HepG2 (cell line): ENCODE results near the gene BICRAL. TPM values are rescaled to one million over a fixed set of nuclear protein-coding genes. Genes with fewer than 3 reads are reported as not detected.

Experiments used
- AGO2 ChIP-seq: fragments of 200-400 bp; formaldehyde crosslinking; optimal IDR thresholded peaks from 2 replicates; pipeline ENCODE3; 2017; ENCODE audit warnings: mild to moderate bottlenecking, low read depth, low read length, moderate library complexity
- ATF5 ChIP-seq: sonication (generic); formaldehyde crosslinking; IDR thresholded peaks from 2 replicates; pipeline ENCODE4 v1.4.0; 2020; ENCODE audit warnings: mild to moderate bottlenecking, low read depth, missing genetic modification reagents
- CHD2 ChIP-seq: IDR thresholded peaks from 2 replicates; pipeline ENCODE4 v1.6.1; 2011; ENCODE audit warnings: low read depth, low read length, improper control_type of control experiment
- EED ChIP-seq: sonication (generic); formaldehyde crosslinking; IDR thresholded peaks from 2 replicates; pipeline ENCODE4 v1.5.0; 2020; ENCODE audit warnings: mild to moderate bottlenecking, missing genetic modification reagents
- ERF ChIP-seq: IDR thresholded peaks from 2 replicates; pipeline ENCODE4 v1.6.1; 2018; ENCODE audit warnings: missing biosample characterization, missing genetic modification reagents
- GTF2F1 ChIP-seq: fragments of 150-350 bp; IDR thresholded peaks from 2 replicates; pipeline ENCODE4 v1.6.1; 2014; ENCODE audit warnings: low read length
- HOXD1 ChIP-seq: sonication (generic); formaldehyde crosslinking; IDR thresholded peaks from 2 replicates; pipeline ENCODE4 v1.5.0; 2020; ENCODE audit warnings: missing genetic modification reagents
- LBX2 ChIP-seq: sonication (generic); formaldehyde crosslinking; IDR thresholded peaks from 2 replicates; pipeline ENCODE4 v1.5.0; 2020; ENCODE audit warnings: missing genetic modification reagents, mild to moderate bottlenecking, borderline replicate concordance
- MAX ChIP-seq: IDR thresholded peaks from 2 replicates; pipeline ENCODE4 v1.6.1; 2012; ENCODE audit warnings: inconsistent platforms
- MIER2 ChIP-seq: IDR thresholded peaks from 2 replicates; pipeline ENCODE4 v1.6.1; 2016; ENCODE audit warnings: missing biosample characterization, missing genetic modification reagents
- NFATC3 ChIP-seq: sonication (generic); formaldehyde crosslinking; IDR thresholded peaks from 2 replicates; pipeline ENCODE4 v1.5.1; 2020; ENCODE audit warnings: mild to moderate bottlenecking, missing genetic modification reagents
- NFYC ChIP-seq: IDR thresholded peaks from 2 replicates; pipeline ENCODE4 v1.6.1; 2016; ENCODE audit warnings: missing genetic modification reagents, missing compliant biosample characterization
- SMC3 ChIP-seq: IDR thresholded peaks from 2 replicates; pipeline ENCODE4 v1.6.1; 2011; ENCODE audit warnings: low read length, improper control_type of control experiment
- SNAI1 ChIP-seq: sonication (generic); formaldehyde crosslinking; IDR thresholded peaks from 2 replicates; pipeline ENCODE4 v1.5.0; 2020; ENCODE audit warnings: mild to moderate bottlenecking, missing genetic modification reagents, borderline replicate concordance
- THRA ChIP-seq: sonication (generic); formaldehyde crosslinking; IDR thresholded peaks from 2 replicates; pipeline ENCODE4 v1.4.0; 2020; ENCODE audit warnings: missing genetic modification reagents, borderline replicate concordance
- ZFP36L2 ChIP-seq: sonication (generic); formaldehyde crosslinking; IDR thresholded peaks from 2 replicates; pipeline ENCODE4 v1.4.0; 2020; ENCODE audit warnings: missing genetic modification reagents
- ZNF234 ChIP-seq: sonication (generic); formaldehyde crosslinking; conservative IDR thresholded peaks from 2 replicates; pipeline ENCODE4 v1.5.1; 2020; ENCODE audit warnings: mild to moderate bottlenecking, missing genetic modification reagents
- ZNF296 ChIP-seq: sonication (generic); formaldehyde crosslinking; conservative IDR thresholded peaks from 2 replicates; pipeline ENCODE4 v1.5.0; 2020; ENCODE audit warnings: mild to moderate bottlenecking, missing genetic modification reagents
- ZNF335 ChIP-seq: sonication (generic); formaldehyde crosslinking; IDR thresholded peaks from 2 replicates; pipeline ENCODE4 v1.4.0; 2020; ENCODE audit warnings: missing genetic modification reagents
- ZNF572 ChIP-seq: sonication (generic); formaldehyde crosslinking; IDR thresholded peaks from 2 replicates; pipeline ENCODE4 v1.5.1; 2020; ENCODE audit warnings: mild to moderate bottlenecking, missing genetic modification reagents
- ZNF609 ChIP-seq: sonication (generic); formaldehyde crosslinking; IDR thresholded peaks from 2 replicates; pipeline ENCODE4 v1.4.0; 2020; ENCODE audit warnings: mild to moderate bottlenecking, missing genetic modification reagents, borderline replicate concordance
- polyA plus RNA-seq, 8 experiments: library from polyadenylated mRNA; depleted of rRNA in 3 of 8; stranded (reverse) in 7 of 8; unstranded in 1 of 8; fragments of >200 nt; fragmentation: Illumina TruSeq in 4 of 8; extraction: Trizol in 4 of 8; gene quantifications; 2 replicates each; pipeline versions ENCODE4 v1.2.1 to v1.2.3, GENCODE V29; 2011 to 2016; ENCODE audit warnings: low read depth in 4 of 8, missing spikeins in 1 of 8, mixed read lengths in 1 of 8; ENCODE audit not compliant: insufficient read depth in 1 of 8
- total RNA-seq, 5 experiments: library from RNA; depleted of rRNA; stranded (reverse); fragments of >200 nt; fragmentation: Illumina TruSeq; extraction: Trizol; gene quantifications; 2 replicates each; pipeline ENCODE4 v1.2.3, GENCODE V29; 2016; ENCODE audit warnings: low read depth in 1 of 5

Gene BICRAL
- total and polyA plus RNA-seq, 2 of the 13 experiments (the other 11 are each of a cell fraction or from before 2014, with no cell fraction given), result 5.0 to 13.5 TPM

GRCh38 chr6:42783177-42783875 is 1.5 kb downstream of the BICRAL start (continued):
- TF ChIP-seq LBX2 (CRISPR knock-in tag) (no peak), THRA (CRISPR knock-in tag) (no peak; the same call in 1 of the 2 replicates), NFYC (no peak), ZNF234 (CRISPR knock-in tag) (no peak), SMC3 (no peak), ZFP36L2 (no peak), ZNF296 (CRISPR knock-in tag) (no peak), CHD2 (peak; percentile 66; the same call in 1 of the 2 replicates), MAX (peak; percentile 81), HOXD1 (peak; percentile 91), ZNF335 (CRISPR knock-in tag) (0 out of 2 replicates have a peak, but pooled peaks have one; percentile 63), ERF (CRISPR knock-in tag) (peak; percentile 58; the same call in 1 of the 2 replicates), ZNF572 (CRISPR knock-in tag) (no peak), EED (CRISPR knock-in tag) (no peak), GTF2F1 (no peak), ZNF609 (peak; percentile 68; the same call in 1 of the 2 replicates), NFATC3 (CRISPR knock-in tag) (no peak), AGO2 (peak; percentile 99), SNAI1 (peak; percentile 70; the same call in 1 of the 2 replicates), ATF5 (no peak), MIER2 (CRISPR knock-in tag) (no peak)
